ENCODE results near the gene DTX3L. TPM values are rescaled to one million over a fixed set of nuclear protein-coding genes. Genes with fewer than 3 reads are reported as not detected.

DTX3L gene
- total and polyA plus RNA-seq, 2 of the 13 experiments (the other 11 are each of a cell fraction or from before 2014, with no cell fraction given), result 2.5 to 10.9 TPM

DNA sequence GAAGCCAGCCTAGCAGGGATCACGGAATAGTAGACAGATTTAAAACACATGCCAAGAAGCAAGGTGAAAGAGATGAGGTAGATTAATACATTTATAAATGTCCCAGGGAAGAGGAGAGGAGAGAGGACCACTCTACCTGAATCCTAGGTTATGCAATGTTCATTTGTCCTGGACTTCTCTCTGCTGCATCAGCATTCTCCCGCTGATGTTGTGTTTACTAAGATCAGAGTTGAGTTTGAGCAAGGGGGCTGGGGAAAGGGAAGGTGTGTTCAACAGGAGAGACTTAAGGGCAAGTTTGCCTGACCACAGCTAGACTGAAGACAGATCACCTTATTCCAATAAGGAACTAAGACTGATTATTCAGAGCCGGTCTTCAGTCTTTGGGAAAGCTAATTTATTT is 48.3 kb upstream of the DTX3L start (continued):
- peak; percentile 90 to 94 for TF ChIP-seq MAFK (conservative IDR thresholded peaks at IDR 0.05 in 1 of 2, IDR thresholded peaks at IDR 0.05 in 1 of 2; ENCODE audit: low read length in 2 of 2)
- peak; percentile 47; the same call in 1 of the 2 replicates for TF ChIP-seq FOXO1 (CRISPR knock-in tag; IDR thresholded peaks at IDR 0.05)
- TF ChIP-seq GPBP1L1 (CRISPR knock-in tag; IDR thresholded peaks at IDR 0.05), result no peak
- peak; percentile 86 for TF ChIP-seq THAP11 (CRISPR knock-in tag; IDR thresholded peaks at IDR 0.05)
- no peak for TF ChIP-seq ZNF652 (CRISPR knock-in tag; IDR thresholded peaks at IDR 0.05; ENCODE audit: borderline replicate concordance, low read depth)
- no peak for TF ChIP-seq ZNF501 (CRISPR knock-in tag; IDR thresholded peaks at IDR 0.05)
- no peak for TF ChIP-seq POLR2AphosphoS5 (IDR thresholded peaks at IDR 0.05; ENCODE audit: low read depth, low read length)
- TF ChIP-seq ZNF496 (CRISPR knock-in tag; IDR thresholded peaks at IDR 0.05; ENCODE audit: insufficient replicate concordance), result no peak
- TF ChIP-seq ELF3 (CRISPR knock-in tag; IDR thresholded peaks at IDR 0.05), result peak; percentile 41; the same call in 1 of the 2 replicates
- TF ChIP-seq ZNF841 (CRISPR knock-in tag; IDR thresholded peaks at IDR 0.05; ENCODE audit: borderline replicate concordance), result no peak
- no peak for TF ChIP-seq CC2D1A (CRISPR knock-in tag; IDR thresholded peaks at IDR 0.05)
- TF ChIP-seq RARA (CRISPR knock-in tag; IDR thresholded peaks at IDR 0.05), result no peak
- no peak for TF ChIP-seq ZNF331 (CRISPR knock-in tag; IDR thresholded peaks at IDR 0.05)
- TF ChIP-seq SAP130 (CRISPR knock-in tag; IDR thresholded peaks at IDR 0.05; ENCODE audit: low read depth), result peak; percentile 37; the same call in 1 of the 2 replicates
- no peak for TF ChIP-seq ZHX2 (IDR thresholded peaks at IDR 0.05; ENCODE audit: low read depth)
- TF ChIP-seq ZHX2 (CRISPR knock-in tag; IDR thresholded peaks at IDR 0.05; ENCODE audit: borderline replicate concordance), result no peak
- TF ChIP-seq ZMYM4 (CRISPR knock-in tag; IDR thresholded peaks at IDR 0.05), result no peak

All from HepG2 (cell line).